HL-60 (cell line): Measurements from ENCODE around the gene ZNF444.

Experiments
- DNase-seq, 2 experiments: peaks; one replicate each; pipeline ENCODE4 v3.0.0-alpha.2; 2010 to 2020; ENCODE audit warnings: low read depth in 1 of 2, low spot score in 1 of 2
- H3K27ac ChIP-seq: fragments of 250-450 bp; sonication (Bioruptor Pico); replicated peaks from 2 replicates; pipeline ENCODE4 v1.5.1; 2020; ENCODE audit warnings: mild to moderate bottlenecking, moderate library complexity
- H3K27me3 ChIP-seq: fragments of 250-450 bp; sonication (Bioruptor Pico); 2 replicates; pipeline ENCODE4 v1.5.1; 2021; ENCODE audit warnings: mild to moderate bottlenecking, moderate library complexity; ENCODE audit not compliant: insufficient read depth, poor library complexity, severe bottlenecking
- H3K4me3 ChIP-seq: replicated peaks from 2 replicates; pipeline ENCODE4 v1.5.1; 2011; ENCODE audit warnings: mild to moderate bottlenecking, control low read depth, low read length; ENCODE audit not compliant: insufficient read depth
- GABPA ChIP-seq: IDR thresholded peaks from 2 replicates; pipeline ENCODE4 v1.6.1; 2012; ENCODE audit warnings: low read depth
- POLR2AphosphoS5 ChIP-seq: IDR thresholded peaks from 2 replicates; pipeline ENCODE4 v1.6.1; 2012; ENCODE audit warnings: low read depth
- SPI1 ChIP-seq: IDR thresholded peaks from 2 replicates; pipeline ENCODE4 v1.6.1; 2012; ENCODE audit warnings: low read depth, mild to moderate bottlenecking, borderline replicate concordance
- TF ChIP-seq, protein P1 (sequence below): IDR thresholded peaks from 2 replicates; pipeline ENCODE4 v1.6.1; 2012; ENCODE audit warnings: low read depth; ENCODE audit not compliant: insufficient replicate concordance
- TF ChIP-seq, protein P2 (sequence below): IDR thresholded peaks from one replicate; pipeline ENCODE4 v1.5.1; 2011; ENCODE audit warnings: low read length, control low read depth, inconsistent platforms; ENCODE audit not compliant: insufficient read depth

ZNF444 gene

DNA sequence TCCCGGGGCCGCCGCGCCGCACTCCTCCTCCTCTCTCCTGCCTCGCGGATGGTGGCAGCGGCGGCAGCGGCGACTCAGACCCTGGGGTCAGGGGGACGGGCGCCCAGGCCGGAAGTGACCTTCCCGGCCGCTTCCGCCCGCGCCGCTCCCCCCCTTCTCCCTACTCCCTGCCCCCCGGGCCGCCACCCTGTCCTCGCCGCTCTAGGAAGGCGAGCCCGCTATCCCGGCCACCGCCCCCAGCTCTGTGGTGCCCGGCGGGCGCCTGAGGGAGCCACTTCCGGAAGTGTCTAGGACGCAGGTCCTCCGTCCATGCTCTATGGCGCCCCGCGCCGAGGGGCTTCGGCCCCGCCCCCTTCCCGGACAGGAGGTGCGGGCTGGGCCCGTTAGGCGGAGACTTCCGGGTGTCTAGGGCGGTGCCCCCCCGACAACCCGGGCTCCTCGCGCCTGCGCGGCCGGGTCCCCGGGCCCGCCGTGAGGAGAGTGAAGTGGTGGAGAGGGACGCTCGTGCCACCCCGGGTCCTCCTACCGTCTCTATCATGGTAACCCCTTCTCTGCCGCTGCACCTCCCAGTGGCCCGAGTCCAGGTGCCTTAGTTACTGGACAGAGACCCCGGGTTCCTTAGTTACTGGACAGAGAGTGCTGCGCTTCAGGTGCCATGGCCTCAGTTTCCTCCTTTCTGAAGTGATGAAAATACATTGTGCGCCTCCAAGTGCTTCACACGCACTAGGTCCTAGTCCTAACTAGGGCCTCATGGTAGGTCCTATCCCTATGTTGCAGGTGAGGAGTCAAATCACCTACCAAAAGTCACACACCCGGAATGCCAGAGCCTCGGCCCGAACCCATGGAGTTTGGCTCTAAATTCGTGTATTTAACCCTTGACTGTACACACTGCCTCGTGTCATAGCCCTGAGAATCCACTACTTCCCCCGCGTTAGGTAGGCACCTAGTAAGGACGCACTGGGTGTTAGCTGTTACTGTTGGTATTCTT lies 19.6 kb upstream of the ZNF444 start, which contains the start of gene ZNF787:
TSS of gene ZNF787 (minus strand) at position 116 of the 988 bp plus-strand sequence. CDS start 18,078 bp downstream, outside the sequence.
- peak within 1 kb of the TSS; percentile 94 for H3K27ac ChIP-seq
- peak within 1 kb of the TSS; percentile 70 for H3K4me3 ChIP-seq
- peak; percentile 95 to 96 for DNase-seq
- no peaks in the 10 kb centered on the region for H3K27me3 ChIP-seq
- TF ChIP-seq, protein P1, sequence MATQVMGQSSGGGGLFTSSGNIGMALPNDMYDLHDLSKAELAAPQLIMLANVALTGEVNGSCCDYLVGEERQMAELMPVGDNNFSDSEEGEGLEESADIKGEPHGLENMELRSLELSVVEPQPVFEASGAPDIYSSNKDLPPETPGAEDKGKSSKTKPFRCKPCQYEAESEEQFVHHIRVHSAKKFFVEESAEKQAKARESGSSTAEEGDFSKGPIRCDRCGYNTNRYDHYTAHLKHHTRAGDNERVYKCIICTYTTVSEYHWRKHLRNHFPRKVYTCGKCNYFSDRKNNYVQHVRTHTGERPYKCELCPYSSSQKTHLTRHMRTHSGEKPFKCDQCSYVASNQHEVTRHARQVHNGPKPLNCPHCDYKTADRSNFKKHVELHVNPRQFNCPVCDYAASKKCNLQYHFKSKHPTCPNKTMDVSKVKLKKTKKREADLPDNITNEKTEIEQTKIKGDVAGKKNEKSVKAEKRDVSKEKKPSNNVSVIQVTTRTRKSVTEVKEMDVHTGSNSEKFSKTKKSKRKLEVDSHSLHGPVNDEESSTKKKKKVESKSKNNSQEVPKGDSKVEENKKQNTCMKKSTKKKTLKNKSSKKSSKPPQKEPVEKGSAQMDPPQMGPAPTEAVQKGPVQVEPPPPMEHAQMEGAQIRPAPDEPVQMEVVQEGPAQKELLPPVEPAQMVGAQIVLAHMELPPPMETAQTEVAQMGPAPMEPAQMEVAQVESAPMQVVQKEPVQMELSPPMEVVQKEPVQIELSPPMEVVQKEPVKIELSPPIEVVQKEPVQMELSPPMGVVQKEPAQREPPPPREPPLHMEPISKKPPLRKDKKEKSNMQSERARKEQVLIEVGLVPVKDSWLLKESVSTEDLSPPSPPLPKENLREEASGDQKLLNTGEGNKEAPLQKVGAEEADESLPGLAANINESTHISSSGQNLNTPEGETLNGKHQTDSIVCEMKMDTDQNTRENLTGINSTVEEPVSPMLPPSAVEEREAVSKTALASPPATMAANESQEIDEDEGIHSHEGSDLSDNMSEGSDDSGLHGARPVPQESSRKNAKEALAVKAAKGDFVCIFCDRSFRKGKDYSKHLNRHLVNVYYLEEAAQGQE: no peak
- peak; percentile 82 for TF ChIP-seq GABPA
- TF ChIP-seq SPI1: peak; percentile 35; the same call in 1 of the 2 replicates
- TF ChIP-seq, protein P2, sequence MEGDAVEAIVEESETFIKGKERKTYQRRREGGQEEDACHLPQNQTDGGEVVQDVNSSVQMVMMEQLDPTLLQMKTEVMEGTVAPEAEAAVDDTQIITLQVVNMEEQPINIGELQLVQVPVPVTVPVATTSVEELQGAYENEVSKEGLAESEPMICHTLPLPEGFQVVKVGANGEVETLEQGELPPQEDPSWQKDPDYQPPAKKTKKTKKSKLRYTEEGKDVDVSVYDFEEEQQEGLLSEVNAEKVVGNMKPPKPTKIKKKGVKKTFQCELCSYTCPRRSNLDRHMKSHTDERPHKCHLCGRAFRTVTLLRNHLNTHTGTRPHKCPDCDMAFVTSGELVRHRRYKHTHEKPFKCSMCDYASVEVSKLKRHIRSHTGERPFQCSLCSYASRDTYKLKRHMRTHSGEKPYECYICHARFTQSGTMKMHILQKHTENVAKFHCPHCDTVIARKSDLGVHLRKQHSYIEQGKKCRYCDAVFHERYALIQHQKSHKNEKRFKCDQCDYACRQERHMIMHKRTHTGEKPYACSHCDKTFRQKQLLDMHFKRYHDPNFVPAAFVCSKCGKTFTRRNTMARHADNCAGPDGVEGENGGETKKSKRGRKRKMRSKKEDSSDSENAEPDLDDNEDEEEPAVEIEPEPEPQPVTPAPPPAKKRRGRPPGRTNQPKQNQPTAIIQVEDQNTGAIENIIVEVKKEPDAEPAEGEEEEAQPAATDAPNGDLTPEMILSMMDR: no peak
- TF ChIP-seq POLR2AphosphoS5: peak; percentile 10; the same call in 1 of the 2 replicates

GRCh38 chr19:56123266-56123891 lies 17.7 kb upstream of the ZNF444 start:
- Histone ChIP-seq H3K4me3 (no peak overlapping the region), H3K27ac (no peak overlapping the region), H3K27me3 (no peaks in the 10 kb centered on the region)
- no peak for DNase-seq
- no peak for TF ChIP-seq SPI1
- TF ChIP-seq, protein P2: no peak
- TF ChIP-seq GABPA: no peak
- TF ChIP-seq, protein P1: no peak
- no peak for TF ChIP-seq POLR2AphosphoS5

GRCh38 chr19:56124578-56124977 lies 16.5 kb upstream of the ZNF444 start:
- Histone ChIP-seq H3K27me3 (no peaks in the 10 kb centered on the region), H3K27ac (no peak overlapping the region), H3K4me3 (no peak overlapping the region)
- no peak for DNase-seq
- no peak for TF ChIP-seq SPI1
- TF ChIP-seq GABPA: no peak
- TF ChIP-seq, protein P1: no peak
- TF ChIP-seq, protein P2: no peak
- no peak for TF ChIP-seq POLR2AphosphoS5
